Mesenchymal stem cell (in vitro differentiated cells and primary cell): ENCODE measurements around the gene JUND.

Source experiments
- DNase-seq: peaks from one replicate; pipeline ENCODE4 v3.0.0-alpha.2; 2013
- H2AFZ ChIP-seq: one replicate; pipeline ENCODE4 v1.6.1; 2013; ENCODE audit warnings: low read depth, mild to moderate bottlenecking, control low read depth, inconsistent platforms, low read length, moderate library complexity
- H2AK5ac ChIP-seq: 2 replicates; pipeline ENCODE4 v1.6.1; 2013; ENCODE audit warnings: low read length, moderate library complexity, mild to moderate bottlenecking, inconsistent platforms; ENCODE audit not compliant: severe bottlenecking
- H2BK120ac ChIP-seq: one replicate; pipeline ENCODE4 v1.6.1; 2013; ENCODE audit warnings: low read depth, mild to moderate bottlenecking, inconsistent platforms, low read length, moderate library complexity
- H2BK12ac ChIP-seq, 2 experiments: one replicate each; pipeline ENCODE4 v1.6.1; 2013; ENCODE audit warnings: inconsistent platforms in 2 of 2, low read length in 2 of 2, mild to moderate bottlenecking in 2 of 2, moderate library complexity in 2 of 2, control low read depth in 1 of 2
- H2BK15ac ChIP-seq: one replicate; pipeline ENCODE4 v1.6.1; 2013; ENCODE audit warnings: mild to moderate bottlenecking, low read depth, inconsistent platforms; ENCODE audit not compliant: poor library complexity, severe bottlenecking
- H2BK5ac ChIP-seq: 2 replicates; pipeline ENCODE4 v1.6.1; 2013; ENCODE audit warnings: low read depth, mild to moderate bottlenecking, low read length, control low read depth, inconsistent platforms; ENCODE audit not compliant: poor library complexity, severe bottlenecking
- H3K14ac ChIP-seq, 2 experiments: one replicate each; pipeline ENCODE4 v1.6.1; 2013; ENCODE audit warnings: inconsistent platforms in 2 of 2, low read length in 2 of 2, control low read depth in 1 of 2, mild to moderate bottlenecking in 1 of 2, moderate library complexity in 1 of 2
- H3K18ac ChIP-seq, 2 experiments: one replicate each; pipeline ENCODE4 v1.6.1; 2013; ENCODE audit warnings: inconsistent platforms in 2 of 2, low read length in 2 of 2, control low read depth in 1 of 2, low read depth in 1 of 2, mild to moderate bottlenecking in 1 of 2
- H3K23ac ChIP-seq, 2 experiments: one replicate each; pipeline ENCODE4 v1.6.1; 2013; ENCODE audit warnings: inconsistent platforms in 2 of 2, low read length in 2 of 2, mild to moderate bottlenecking in 2 of 2, moderate library complexity in 2 of 2, control low read depth in 1 of 2
- H3K27ac ChIP-seq: 2 replicates; pipeline ENCODE4 v1.5.1; 2013; ENCODE audit warnings: mild to moderate bottlenecking, moderate library complexity, low read length, control low read depth, inconsistent platforms; ENCODE audit not compliant: poor library complexity, severe bottlenecking
- H3K27me3 ChIP-seq, 2 experiments: 2 replicates each; pipeline versions ENCODE4 v1.6.1 to v1.7.0; 2013; ENCODE audit warnings: low read length in 2 of 2, mild to moderate bottlenecking in 2 of 2, moderate library complexity in 2 of 2, control low read depth in 1 of 2, inconsistent platforms in 1 of 2; ENCODE audit not compliant: control insufficient read depth in 1 of 2, insufficient read depth in 1 of 2
- H3K36me3 ChIP-seq, 2 experiments: 2 replicates each; pipeline versions ENCODE4 v1.6.1 to v1.7.0; 2013; ENCODE audit warnings: low read length in 2 of 2, control low read depth in 1 of 2, inconsistent platforms in 1 of 2, low read depth in 1 of 2, mild to moderate bottlenecking in 1 of 2; ENCODE audit not compliant: insufficient read depth in 2 of 2, control insufficient read depth in 1 of 2
- H3K4ac ChIP-seq, 2 experiments: one replicate each; pipeline ENCODE4 v1.6.1; 2013; ENCODE audit warnings: inconsistent platforms in 2 of 2, low read length in 2 of 2, mild to moderate bottlenecking in 2 of 2, moderate library complexity in 2 of 2, control low read depth in 1 of 2, low read depth in 1 of 2
- H3K4me1 ChIP-seq: 2 replicates; pipeline ENCODE4 v1.6.1; 2013; ENCODE audit warnings: low read depth, low read length, control low read depth; ENCODE audit not compliant: control insufficient read depth, insufficient read depth
- H3K4me2 ChIP-seq: 2 replicates; pipeline ENCODE4 v1.6.1; 2013; ENCODE audit warnings: low read length, mild to moderate bottlenecking, inconsistent platforms; ENCODE audit not compliant: poor library complexity, severe bottlenecking
- H3K4me3 ChIP-seq, 2 experiments: 2 replicates each; pipeline versions ENCODE4 v1.5.1 to v1.7.0; 2013; ENCODE audit warnings: low read length in 2 of 2, mild to moderate bottlenecking in 2 of 2, control low read depth in 1 of 2, low read depth in 1 of 2; ENCODE audit not compliant: insufficient read depth in 1 of 2
- H3K79me1 ChIP-seq: replicated peaks from 2 replicates; pipeline ENCODE4 v1.6.1; 2013; ENCODE audit warnings: mild to moderate bottlenecking, control low read depth, low read length, inconsistent platforms; ENCODE audit not compliant: poor library complexity, severe bottlenecking
- H3K9ac ChIP-seq: 2 replicates; pipeline ENCODE4 v1.7.0; 2013; ENCODE audit warnings: mild to moderate bottlenecking, low read length, moderate library complexity
- H3K9me3 ChIP-seq: 2 replicates; pipeline ENCODE4 v1.7.0; 2013; ENCODE audit warnings: mild to moderate bottlenecking, low read length; ENCODE audit not compliant: control insufficient read depth
- H4K8ac ChIP-seq: one replicate; pipeline ENCODE4 v1.6.1; 2013; ENCODE audit warnings: inconsistent platforms, mild to moderate bottlenecking, low read length, moderate library complexity
- H4K91ac ChIP-seq: one replicate; pipeline ENCODE4 v1.6.1; 2013; ENCODE audit warnings: mild to moderate bottlenecking, low read length, inconsistent platforms
- WGBS: methylation state at CpG from one replicate; pipeline ENCODE4 v1.1.7; 2013; ENCODE audit warnings: mixed read lengths; 5-methylcytosine and 5-hydroxymethylcytosine counted together

The JUND gene

GRCh38 chr19:18273561-18274218 lies 7.7 kb downstream of the JUND start:
- Histone ChIP-seq H3K79me1 (peaks cover 8% of the 10 kb centered on the region), H3K27me3 (no peaks in the 10 kb centered on the region), H2BK120ac (no peak overlapping the region), H2BK12ac (no peak overlapping the region), H3K9me3 (no peaks in the 10 kb centered on the region), H3K4me1 (peaks cover 33% of the 10 kb centered on the region), H2BK15ac (no peak overlapping the region), H2BK5ac (no peak overlapping the region), H2AFZ (no peak overlapping the region), H3K27ac (peak overlapping the region; percentile 63), H2AK5ac (peak overlapping the region; percentile 53), H4K91ac (no peak overlapping the region), H3K4me2 (no peak overlapping the region), H3K14ac (no peak overlapping the region), H3K9ac (peak overlapping the region; percentile 34), H3K4ac (no peak overlapping the region), H3K36me3 (peaks cover 24 to 26% of the 10 kb centered on the region in 2 experiments), H4K8ac (no peak overlapping the region), H3K18ac (no peak overlapping the region), H3K23ac (no peak overlapping the region), H3K4me3 (no peak overlapping the region)
- WGBS = 96% methylated on average over 10 of the region's 13 CpGs
- DNase-seq = peak; percentile 73

- H3K4me3 ChIP-seq = no peak overlapping the region
- H4K8ac ChIP-seq = no peak overlapping the region
- peaks cover 8% of the 10 kb centered on the region for H3K79me1 ChIP-seq
- WGBS = 88% methylated on average over 4 of the region's 6 CpGs
- no peak overlapping the region for H3K4me2 ChIP-seq
- no peak overlapping the region for H2BK15ac ChIP-seq
- no peak overlapping the region for H3K27ac ChIP-seq
- DNase-seq = peak; percentile 86
- no peak overlapping the region for H2AFZ ChIP-seq
- H3K36me3 ChIP-seq = peaks cover 25 to 30% of the 10 kb centered on the region in 2 experiments
- no peaks in the 10 kb centered on the region for H3K9me3 ChIP-seq
- H4K91ac ChIP-seq = no peak overlapping the region
- H2BK5ac ChIP-seq = no peak overlapping the region
- no peak overlapping the region for H3K14ac ChIP-seq
- H2BK120ac ChIP-seq = no peak overlapping the region
- peaks cover 21% of the 10 kb centered on the region for H3K4me1 ChIP-seq
- no peak overlapping the region for H3K18ac ChIP-seq
- H3K23ac ChIP-seq = no peak overlapping the region
- H3K4ac ChIP-seq = no peak overlapping the region
- no peak overlapping the region for H2BK12ac ChIP-seq
- H2AK5ac ChIP-seq = no peak overlapping the region
- H3K9ac ChIP-seq = no peak overlapping the region
- H3K27me3 ChIP-seq = no peaks in the 10 kb centered on the region
These were observed 10.0 kb downstream of the JUND start for GRCh38 chr19:18271433-18271841.

- H3K18ac ChIP-seq = no peak overlapping the region
- H3K27me3 ChIP-seq = no peaks in the 10 kb centered on the region
- H3K36me3 ChIP-seq = peaks cover 33 to 35% of the 10 kb centered on the region in 2 experiments
- H3K4me1 ChIP-seq = peaks cover 15% of the 10 kb centered on the region
- no peak overlapping the region for H2AK5ac ChIP-seq
- no peak overlapping the region for H3K4ac ChIP-seq
- DNase-seq = peak; percentile 60
- H2BK5ac ChIP-seq = no peak overlapping the region
- no peaks in the 10 kb centered on the region for H3K9me3 ChIP-seq
- no peak overlapping the region for H3K14ac ChIP-seq
- no peak overlapping the region for H2BK15ac ChIP-seq
- no peak overlapping the region for H3K23ac ChIP-seq
- 96% methylated on average over 9 of the region's 9 CpGs for WGBS
- H3K4me3 ChIP-seq = no peak overlapping the region
- no peak overlapping the region for H4K91ac ChIP-seq
- no peak overlapping the region for H4K8ac ChIP-seq
- no peak overlapping the region for H3K9ac ChIP-seq
- no peak overlapping the region for H2AFZ ChIP-seq
- H3K79me1 ChIP-seq = peaks cover 11% of the 10 kb centered on the region
- H3K4me2 ChIP-seq = no peak overlapping the region
- no peak overlapping the region for H3K27ac ChIP-seq
- H2BK12ac ChIP-seq = no peak overlapping the region
- H2BK120ac ChIP-seq = no peak overlapping the region
These were observed 11.1 kb downstream of the JUND start for GRCh38 chr19:18270326-18270725.

DNA sequence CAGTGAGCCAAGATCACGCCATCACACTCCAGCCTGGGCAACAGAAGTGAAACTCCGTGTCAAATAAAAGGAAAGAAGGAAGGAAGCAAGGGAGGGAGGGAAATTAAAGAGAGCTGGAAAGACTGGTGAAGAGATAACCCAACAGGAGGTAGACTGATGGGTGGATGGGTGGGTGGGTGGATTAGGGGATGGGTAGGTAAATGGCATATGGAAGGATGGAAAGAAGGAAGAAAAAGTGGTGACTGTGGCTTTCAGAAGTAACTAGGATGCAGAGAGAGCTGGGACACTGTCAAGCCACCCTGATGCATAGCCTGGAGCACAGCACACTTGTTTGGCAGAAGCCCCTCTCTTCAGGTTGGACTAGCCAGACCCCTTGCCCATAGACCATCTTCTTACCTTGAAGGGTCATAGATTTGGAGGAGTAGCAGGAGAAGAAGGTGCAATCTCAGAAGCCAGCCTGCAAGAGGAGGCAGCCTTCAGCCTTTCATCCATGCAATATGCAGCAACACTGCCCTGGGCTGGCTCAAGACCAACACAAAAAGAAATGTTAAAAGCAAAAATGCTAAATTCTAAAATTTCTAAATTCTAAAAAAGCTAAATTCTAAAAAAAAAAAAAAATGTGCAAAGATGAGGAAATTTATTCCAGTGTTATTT lies 12.2 kb downstream of the JUND start:
- 97% methylated on average over 2 of the region's 2 CpGs for WGBS
- Histone ChIP-seq H2BK5ac (no peak overlapping the region), H3K27me3 (no peaks in the 10 kb centered on the region), H2BK15ac (no peak overlapping the region), H3K4me1 (peaks cover 6% of the 10 kb centered on the region), H4K91ac (no peak overlapping the region), H3K4me2 (no peak overlapping the region), H3K23ac (no peak overlapping the region), H4K8ac (no peak overlapping the region), H2AFZ (no peak overlapping the region), H3K9me3 (no peaks in the 10 kb centered on the region), H3K14ac (no peak overlapping the region), H3K4ac (no peak overlapping the region), H2BK120ac (no peak overlapping the region), H2AK5ac (no peak overlapping the region), H3K18ac (no peak overlapping the region), H3K79me1 (peaks cover 11% of the 10 kb centered on the region), H3K36me3 (peaks cover 44 to 46% of the 10 kb centered on the region in 2 experiments), H3K4me3 (no peak overlapping the region), H3K9ac (no peak overlapping the region), H3K27ac (no peak overlapping the region), H2BK12ac (no peak overlapping the region)
- DNase-seq = no peak
